Measurements from ENCODE around the gene LIN54.
"Not testable (repeated sequence)": the region's sequence is repeated elsewhere in the genome, so short reads cannot be mapped to it uniquely, and the experiment has no call there.

GRCh38 chr4:83048781-83049180 is 38.2 kb upstream of the LIN54 start:
- not testable (repeated sequence) for TF ChIP-seq POLR2A, CTCF, POLR2AphosphoS5 (IDR thresholded peaks at IDR 0.05)
